Raji (cell line): ENCODE results near the gene WIZ.

Source experiments
- POLR2A ChIP-seq: IDR thresholded peaks from 2 replicates; pipeline ENCODE4 v1.6.1; 2011; ENCODE audit warnings: low read depth, low read length, control low read depth; ENCODE audit not compliant: insufficient read depth

Gene WIZ, protein sequence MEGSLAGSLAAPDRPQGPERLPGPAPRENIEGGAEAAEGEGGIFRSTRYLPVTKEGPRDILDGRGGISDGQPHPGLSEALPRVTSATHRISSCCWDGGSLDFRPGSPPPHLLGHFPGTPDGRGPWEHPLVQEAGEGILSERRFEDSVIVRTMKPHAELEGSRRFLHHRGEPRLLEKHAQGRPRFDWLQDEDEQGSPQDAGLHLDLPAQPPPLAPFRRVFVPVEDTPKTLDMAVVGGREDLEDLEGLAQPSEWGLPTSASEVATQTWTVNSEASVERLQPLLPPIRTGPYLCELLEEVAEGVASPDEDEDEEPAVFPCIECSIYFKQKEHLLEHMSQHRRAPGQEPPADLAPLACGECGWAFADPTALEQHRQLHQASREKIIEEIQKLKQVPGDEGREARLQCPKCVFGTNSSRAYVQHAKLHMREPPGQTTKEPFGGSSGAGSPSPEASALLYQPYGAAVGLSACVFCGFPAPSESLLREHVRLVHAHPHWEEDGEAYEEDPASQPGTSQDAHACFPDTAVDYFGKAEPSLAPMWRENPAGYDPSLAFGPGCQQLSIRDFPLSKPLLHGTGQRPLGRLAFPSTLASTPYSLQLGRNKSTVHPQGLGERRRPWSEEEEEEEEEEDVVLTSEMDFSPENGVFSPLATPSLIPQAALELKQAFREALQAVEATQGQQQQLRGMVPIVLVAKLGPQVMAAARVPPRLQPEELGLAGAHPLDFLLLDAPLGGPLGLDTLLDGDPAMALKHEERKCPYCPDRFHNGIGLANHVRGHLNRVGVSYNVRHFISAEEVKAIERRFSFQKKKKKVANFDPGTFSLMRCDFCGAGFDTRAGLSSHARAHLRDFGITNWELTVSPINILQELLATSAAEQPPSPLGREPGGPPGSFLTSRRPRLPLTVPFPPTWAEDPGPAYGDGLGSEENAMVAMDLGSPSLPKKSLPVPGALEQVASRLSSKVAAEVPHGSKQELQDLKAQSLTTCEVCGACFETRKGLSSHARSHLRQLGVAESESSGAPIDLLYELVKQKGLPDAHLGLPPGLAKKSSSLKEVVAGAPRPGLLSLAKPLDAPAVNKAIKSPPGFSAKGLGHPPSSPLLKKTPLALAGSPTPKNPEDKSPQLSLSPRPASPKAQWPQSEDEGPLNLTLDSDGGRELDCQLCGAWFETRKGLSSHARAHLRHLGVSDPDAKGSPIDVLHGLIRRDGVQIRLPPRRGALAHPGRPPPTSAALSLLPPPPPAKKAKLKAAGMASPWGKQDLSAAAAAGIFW (N-terminal part only)

DNA sequence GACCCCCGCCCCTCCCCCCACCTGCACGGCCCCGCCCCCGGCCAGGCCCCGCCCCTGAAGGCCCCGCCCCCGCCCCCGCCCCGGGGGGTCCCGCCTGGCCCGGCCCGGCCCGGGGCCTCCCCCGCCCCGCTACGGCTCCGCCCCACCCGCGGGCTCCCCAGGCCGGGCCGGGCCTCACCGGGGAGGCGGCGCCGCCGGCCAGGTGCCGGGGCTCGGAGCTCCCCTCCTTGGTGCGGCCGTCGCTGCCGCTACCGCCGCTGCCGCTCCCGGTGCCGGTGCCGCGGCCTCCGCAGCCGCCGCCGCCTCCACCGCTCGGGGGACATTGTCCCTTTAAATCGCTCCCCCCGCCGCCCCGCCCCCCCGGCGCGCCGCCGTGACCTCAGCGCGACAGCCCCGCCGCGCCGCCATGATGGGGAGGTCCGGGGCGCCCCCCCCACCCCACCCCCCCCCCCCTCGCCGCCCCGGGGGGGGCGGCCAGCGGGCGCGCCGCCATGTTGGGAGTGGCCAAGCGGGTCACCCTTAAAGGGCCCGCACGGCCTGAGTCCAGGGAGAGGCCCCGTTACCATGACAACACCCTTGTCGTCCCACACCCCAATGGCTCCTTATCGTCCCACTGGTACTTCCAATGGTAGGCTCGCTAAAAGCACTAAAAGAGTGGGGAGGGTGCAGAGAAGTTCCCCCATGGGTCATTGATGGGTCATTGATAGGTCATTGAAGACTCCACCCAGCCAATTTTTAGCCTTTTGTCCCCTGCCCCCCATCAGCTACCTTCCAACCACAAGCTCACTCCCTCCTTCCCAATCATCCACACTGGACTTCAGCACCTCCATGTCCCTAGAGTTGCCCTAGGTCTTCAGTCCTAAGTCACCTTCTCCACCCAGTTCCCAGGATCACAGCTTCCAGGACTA is at the start of gene WIZ:
TSS of gene WIZ (minus strand) at position 337 of the 908 bp plus-strand sequence. CDS start 1,649 bp downstream, outside the sequence.
- TF ChIP-seq POLR2A = no peak

DNA sequence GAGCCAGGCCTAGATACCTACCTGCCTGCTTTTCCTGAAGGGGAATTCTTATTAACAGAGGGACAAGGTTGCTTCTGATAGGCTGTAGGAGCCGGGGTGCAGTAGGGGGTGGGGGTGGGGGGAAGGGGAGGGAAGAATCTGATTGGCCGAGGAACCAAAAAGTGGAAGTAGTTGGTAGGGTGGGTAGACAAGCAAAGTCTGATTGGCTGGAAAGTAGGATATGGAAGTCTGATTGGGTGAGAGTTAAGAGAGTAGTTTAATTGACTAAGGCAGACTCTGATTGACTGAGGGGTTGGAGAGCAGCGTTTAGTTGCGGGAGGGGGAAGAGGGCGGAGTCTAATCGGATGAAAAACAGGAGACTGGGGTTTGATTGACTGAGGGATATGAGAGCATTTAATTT is 49.2 kb upstream of the WIZ start:
- TF ChIP-seq POLR2A = no peak

DNA sequence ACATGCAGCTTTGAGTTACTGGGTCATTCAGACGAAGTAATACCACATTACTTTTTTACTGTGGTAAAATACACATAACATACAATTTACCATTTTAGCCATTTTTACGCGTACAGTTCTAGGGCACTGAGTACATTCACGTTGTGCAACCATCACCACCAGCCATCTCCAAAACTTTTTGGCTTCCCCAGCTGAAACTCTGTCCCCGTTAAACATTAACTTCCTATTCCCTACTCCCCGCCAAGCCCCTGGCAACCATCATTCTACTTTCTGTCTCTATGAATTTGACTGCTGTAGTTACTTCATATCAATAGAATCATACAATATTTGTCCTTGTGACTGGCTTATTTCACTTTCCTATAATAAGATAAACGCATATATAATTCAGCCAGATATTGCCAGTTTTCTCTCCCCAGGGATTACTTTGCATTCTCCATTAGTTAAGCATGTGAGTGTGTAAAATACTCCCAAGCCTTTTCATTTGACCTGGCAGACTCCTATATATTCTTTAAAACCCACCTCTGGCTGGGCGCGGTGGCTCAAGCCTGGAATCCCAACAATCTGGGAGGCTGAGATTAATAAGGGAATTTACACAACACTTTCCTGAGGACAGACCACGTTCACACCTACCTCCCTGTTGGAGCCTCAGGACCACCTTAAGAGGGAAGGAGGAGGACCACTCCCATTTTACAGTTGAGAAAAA is 48.6 kb upstream of the WIZ start:
- TF ChIP-seq POLR2A = no peak

DNA sequence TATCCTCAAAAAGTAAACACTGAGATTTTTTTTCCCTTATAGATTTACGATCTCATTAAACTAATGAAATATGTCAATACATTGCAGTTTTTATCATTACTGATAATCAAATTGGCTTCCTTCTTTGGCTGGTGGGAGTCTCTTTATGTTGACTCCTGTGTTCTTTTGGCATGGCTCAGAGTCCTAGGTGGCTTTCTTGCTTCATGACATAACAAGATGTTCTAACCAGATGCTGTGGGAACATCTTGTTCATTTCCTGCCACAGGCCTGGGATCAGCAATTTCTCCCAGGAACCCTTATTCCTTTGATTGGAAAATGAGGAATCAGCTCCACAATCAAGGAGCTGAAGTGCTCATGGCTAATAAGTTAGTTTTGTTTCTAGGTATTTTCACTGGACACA is 45.4 kb upstream of the WIZ start:
- TF ChIP-seq POLR2A = no peak

DNA sequence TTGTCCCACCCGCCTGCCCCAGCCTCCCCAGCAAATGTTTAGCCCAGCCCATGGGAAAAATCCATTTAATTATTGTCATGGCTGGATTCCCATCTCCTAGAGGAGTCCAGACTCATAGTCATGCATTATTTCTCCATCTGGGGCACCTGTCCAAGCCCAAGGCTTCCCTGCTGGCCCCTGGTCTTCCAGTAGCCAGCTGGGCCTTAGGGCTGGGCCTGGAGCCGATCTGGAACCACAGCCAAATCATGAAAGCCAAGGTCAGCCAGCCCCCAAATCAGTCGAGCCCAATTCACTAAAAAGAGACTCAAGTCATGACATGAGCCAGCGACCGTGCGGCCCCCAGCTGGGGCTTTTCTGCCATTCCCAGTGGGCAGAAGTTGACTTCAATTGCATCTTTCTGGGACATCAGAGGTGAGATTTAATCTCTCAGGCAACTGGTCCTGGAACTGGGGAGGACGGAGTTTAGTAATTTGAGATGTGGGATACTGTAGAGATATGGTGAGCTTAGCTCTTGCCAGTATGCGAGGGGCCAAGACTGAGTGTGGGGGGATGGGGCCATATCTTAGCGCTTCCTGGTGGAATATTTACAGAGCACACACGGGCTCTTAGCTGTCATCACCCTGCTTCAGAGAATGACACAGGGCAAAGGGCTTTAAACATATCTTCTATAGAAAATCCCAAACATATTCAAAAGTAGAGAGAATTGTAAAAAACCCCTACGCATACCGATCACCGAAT is 38.9 kb upstream of the WIZ start:
- TF ChIP-seq POLR2A = no peak

DNA sequence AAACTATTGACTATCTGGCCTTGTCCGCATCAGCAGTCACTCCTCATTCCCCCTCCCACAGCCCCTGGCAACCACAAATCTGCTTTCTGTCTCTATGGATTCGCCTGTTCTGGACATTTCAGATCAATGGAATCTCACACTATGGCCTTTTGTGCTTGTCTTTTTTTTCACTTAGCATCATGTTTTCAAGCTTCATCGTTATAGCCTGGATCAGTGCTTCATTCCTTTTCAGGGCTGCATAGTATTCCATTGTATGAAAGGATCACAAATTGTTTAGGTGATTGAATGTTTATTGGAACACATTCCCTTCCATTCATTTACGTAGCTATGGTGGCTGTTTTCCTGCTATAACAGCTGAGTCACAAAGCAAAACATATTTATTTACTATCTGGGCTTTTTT is 37.3 kb upstream of the WIZ start:
- TF ChIP-seq POLR2A = no peak

DNA sequence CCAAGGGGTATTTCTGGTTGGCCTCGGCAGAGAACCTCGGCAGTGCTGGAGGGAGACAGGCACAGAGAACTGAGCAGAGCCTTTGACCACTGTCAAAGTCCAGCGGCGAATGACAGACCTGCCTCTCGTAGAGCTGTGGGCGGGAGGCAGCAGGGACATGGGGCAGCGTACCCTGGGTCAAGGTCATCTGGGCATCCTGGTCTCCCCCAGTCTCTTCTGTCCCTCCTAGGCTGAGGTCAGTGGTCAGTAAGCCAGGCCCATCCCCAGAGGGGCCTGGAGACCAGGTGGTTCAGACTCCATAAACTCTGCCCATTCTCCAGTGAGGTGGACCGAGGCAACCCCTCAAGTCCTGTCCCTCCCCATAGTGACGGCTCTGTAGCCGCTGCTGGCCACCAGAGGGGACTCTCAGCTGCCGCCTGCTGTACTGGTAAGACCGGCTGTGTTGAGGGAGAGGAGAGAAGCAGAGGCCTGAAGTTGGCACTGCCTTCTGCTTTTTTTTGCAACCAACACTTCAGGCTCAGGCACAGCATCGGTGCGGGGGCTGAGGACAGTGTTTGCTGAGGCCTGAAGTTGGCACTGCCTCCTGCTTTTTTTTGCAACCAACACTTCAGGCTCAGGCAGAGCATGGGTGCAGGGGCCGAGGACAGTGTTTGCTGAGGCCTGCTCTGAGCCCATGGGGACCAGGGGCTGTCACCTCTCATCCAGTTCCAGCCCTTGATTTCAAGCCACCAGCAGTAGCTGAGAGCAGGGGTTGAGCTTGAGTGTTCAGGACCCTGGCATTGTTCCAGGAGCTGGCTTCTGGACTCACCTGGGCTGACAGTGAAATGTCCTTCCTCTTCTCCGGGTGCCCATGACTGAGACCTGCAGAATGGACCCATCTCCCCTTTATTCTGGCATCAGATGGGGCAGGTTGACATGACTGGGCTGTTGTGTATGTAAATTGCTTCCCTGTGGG is 29.9 kb upstream of the WIZ start, which contains the start of gene PGLYRP2:
TSS of gene PGLYRP2 (minus strand) at position 111 of the 955 bp plus-strand sequence. CDS start 130 bp downstream, outside the sequence.
- no peak for TF ChIP-seq POLR2A

DNA sequence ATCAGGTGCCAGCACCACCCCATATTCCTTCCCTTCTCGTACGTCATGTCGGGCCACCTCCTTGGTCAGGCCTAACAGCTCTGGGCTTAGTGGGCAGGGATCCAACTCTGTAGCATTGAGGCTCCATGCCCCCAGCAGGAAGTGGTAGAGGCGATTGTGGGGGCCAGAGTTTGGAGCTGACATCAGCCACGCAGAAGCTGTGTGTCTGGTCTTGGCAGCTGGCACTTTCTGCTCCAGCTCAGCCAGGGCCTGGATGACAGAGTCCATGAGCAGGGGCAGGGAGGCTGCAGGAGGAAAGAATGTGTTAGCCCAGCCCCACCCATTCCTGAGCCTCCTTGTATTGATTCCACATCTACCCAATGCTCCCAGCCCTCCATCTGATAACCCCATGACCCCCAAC is 26.6 kb upstream of the WIZ start:
- TF ChIP-seq POLR2A = no peak

DNA sequence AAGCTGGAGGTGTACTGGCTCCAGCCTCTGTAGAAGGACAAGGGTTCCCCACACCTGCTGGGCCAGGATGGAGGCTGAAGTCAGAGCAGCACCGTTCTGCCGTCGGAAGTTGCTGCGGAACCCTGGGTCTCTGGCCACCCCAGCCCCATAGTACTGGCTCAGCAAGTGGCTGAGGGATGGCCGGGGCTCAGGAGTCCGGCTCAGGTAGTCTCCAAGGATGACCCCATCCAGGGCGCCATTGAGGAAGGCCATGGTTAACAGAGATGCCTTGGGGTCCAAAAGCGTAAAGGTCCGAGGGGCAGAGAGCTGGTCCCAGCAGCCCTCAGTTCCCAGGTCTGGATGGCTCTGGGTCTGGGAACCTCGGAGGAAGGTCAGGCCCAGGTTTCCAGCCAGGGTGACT is 25.9 kb upstream of the WIZ start:
- no peak for TF ChIP-seq POLR2A

DNA sequence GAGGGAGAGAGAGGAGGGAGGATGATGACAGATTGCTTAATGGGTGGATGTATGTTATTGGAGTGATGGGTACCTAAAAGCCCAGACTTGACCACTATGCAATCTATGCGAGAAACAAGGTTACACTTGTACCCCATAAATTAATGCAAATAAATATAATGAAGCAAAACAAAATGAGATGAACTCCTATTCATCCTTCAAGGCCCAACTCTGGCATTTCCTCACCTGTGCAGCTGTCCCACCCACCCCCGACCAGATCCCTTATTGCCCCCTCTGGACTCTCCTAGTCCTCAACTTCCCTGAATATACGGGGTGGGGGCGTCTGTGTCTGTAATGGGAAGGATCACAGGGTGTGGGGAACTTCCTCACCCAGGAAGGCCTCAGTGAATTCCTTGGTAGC is 25.4 kb upstream of the WIZ start:
- no peak for TF ChIP-seq POLR2A

DNA sequence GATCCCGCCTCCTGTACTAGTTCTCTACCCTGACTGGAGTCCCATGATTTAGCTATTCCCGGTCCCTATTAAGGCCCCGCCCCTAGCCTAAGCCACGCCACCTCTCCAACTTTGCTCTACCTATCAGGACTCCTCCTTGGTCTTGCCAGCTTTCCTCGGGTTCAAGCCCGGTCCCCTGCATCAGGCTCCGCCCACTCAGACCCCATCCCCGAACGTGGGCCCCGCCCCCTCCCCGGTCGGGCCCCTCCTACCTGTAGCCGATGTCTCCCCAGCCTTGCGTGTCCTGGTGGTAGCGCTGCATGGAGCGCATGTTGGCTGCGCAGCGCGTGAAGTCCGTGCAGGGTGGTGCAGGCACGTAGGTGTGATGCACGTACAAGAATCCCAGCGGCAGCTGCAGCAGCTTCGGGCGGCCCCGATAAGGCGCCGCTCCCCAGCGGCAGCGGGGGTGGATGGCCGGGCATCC is 21.9 kb upstream of the WIZ start:
- TF ChIP-seq POLR2A = no peak
